HUES6 (cell line): ENCODE results near the gene CPN2.
A peak's percentile ranks its signal among the peaks of the same experiment; 100 is the strongest.

Experiments
- H3K27ac ChIP-seq: 2 replicates; pipeline ENCODE4 v1.7.0; 2013; ENCODE audit warnings: low read depth, mild to moderate bottlenecking, low read length, inconsistent platforms
- H3K27me3 ChIP-seq: 2 replicates; pipeline ENCODE4 v1.6.1; 2013; ENCODE audit warnings: low read length; ENCODE audit not compliant: control insufficient read depth, insufficient read depth
- H3K36me3 ChIP-seq: 2 replicates; pipeline ENCODE4 v1.6.1; 2013; ENCODE audit warnings: low read length; ENCODE audit not compliant: control insufficient read depth, insufficient read depth
- H3K4me1 ChIP-seq: 2 replicates; pipeline ENCODE4 v1.6.1; 2013; ENCODE audit warnings: low read length; ENCODE audit not compliant: control insufficient read depth, insufficient read depth
- H3K4me3 ChIP-seq: 2 replicates; pipeline ENCODE4 v1.5.1; 2013; ENCODE audit warnings: low read depth, low read length
- H3K9ac ChIP-seq: one replicate; pipeline ENCODE4 v1.6.1; 2013; ENCODE audit warnings: mild to moderate bottlenecking, low read length
- H3K9me3 ChIP-seq: 2 replicates; pipeline ENCODE4 v1.6.1; 2013; ENCODE audit warnings: low read depth, low read length; ENCODE audit not compliant: control insufficient read depth, insufficient read depth

Gene CPN2

DNA sequence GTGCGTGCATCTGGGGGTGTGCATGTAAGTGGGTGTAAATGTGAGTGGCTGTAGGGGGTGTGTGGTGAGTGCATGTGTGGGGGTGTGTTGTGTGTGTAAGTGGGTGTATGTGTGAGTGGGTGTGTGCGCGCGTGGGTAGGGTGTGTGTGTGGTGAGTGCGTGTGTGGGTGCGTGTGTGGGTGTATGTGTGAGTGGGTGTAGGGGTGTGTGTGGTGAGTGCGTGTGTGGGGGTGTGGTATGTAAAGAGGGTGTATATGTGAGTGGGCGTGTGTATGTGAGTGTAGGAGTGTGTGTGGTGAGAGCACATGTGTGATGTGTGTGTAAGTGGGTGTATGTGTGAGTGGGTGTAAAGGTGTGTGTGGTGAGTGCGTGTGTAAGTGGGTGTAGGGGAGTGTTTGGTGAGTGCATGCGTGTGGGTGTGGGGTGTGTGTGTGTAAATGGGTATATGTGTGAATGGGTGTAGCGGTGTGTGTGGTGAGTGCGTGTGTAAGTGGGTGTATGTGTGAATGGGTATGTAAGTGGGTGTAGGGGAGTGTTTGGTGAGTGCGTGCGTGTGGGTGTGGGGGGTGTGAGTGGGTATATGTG lies 916 bp upstream of the CPN2 start:
- Histone ChIP-seq H3K4me3 (no peak overlapping the region), H3K4me1 (no peaks in the 10 kb centered on the region), H3K27me3 (no peaks in the 10 kb centered on the region), H3K9me3 (no peaks in the 10 kb centered on the region), H3K9ac (no peak overlapping the region), H3K27ac (no peak overlapping the region), H3K36me3 (no peaks in the 10 kb centered on the region)

DNA sequence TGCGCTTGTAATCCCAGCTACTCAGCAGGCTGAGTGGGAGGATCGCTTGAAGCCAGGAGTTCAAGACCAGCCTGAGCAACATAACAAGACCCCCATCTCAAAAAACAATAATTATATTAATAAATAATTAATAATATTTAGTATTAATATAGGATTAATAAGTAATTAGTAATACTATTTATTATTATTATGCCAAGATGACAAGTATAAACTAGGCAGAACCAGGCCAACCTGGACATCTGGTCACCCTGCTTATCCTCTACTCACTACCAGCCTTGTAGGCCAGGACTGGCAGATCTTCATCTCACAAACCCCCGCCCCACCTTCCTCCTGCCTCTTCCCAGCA lies 429 bp downstream of the CPN2 start:
- Histone ChIP-seq H3K36me3 (no peaks in the 10 kb centered on the region), H3K4me1 (no peaks in the 10 kb centered on the region), H3K27me3 (no peaks in the 10 kb centered on the region), H3K9me3 (no peaks in the 10 kb centered on the region), H3K4me3 (no peak overlapping the region), H3K9ac (no peak overlapping the region), H3K27ac (no peak overlapping the region)

DNA sequence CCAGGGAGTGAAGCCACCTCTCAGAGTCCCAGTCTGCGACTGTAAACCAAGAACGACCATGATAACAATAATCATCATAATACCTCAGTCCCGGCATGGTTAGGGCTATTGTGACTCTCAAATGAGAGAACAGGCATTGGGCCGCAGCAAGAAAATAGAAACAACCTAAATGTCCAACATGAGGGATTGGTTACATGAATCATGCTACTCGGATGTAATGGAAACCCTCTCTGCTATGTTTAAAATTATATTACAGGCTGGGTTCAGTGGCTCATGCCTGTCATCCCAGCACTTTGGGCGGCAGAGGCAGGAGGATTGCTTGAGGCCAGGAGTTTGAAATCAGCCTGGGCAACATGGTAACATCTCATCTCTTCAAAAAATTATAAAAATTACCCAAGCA lies 2.8 kb downstream of the CPN2 start:
- Histone ChIP-seq H3K9me3 (no peaks in the 10 kb centered on the region), H3K27ac (no peak overlapping the region), H3K4me3 (no peak overlapping the region), H3K9ac (no peak overlapping the region), H3K27me3 (peaks cover 5% of the 10 kb centered on the region), H3K36me3 (no peaks in the 10 kb centered on the region), H3K4me1 (no peaks in the 10 kb centered on the region)

DNA sequence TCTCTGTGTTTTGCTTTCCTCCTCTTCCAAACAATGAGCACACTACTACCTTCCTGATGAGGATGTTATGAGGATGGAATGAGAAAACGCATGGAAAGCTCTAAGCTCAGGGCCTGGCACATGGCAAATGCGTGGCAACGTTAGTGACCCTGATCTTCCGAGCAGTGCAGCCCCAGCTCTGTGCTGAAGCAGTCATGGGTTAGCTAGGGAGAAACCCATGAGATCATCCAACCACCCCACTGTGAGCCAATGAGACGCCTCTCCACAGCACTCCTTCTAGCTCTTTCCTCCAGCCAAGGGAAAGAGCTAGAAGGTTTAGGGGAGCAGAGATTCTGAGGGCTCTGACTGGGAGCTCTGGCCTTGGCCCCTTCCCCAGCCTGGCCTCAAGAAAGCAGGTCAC lies 4.5 kb downstream of the CPN2 start:
- H3K4me1 ChIP-seq: no peaks in the 10 kb centered on the region
- no peak overlapping the region for H3K9ac ChIP-seq
- H3K36me3 ChIP-seq: no peaks in the 10 kb centered on the region
- H3K9me3 ChIP-seq: no peaks in the 10 kb centered on the region
- H3K4me3 ChIP-seq: no peak overlapping the region
- peaks cover 22% of the 10 kb centered on the region for H3K27me3 ChIP-seq
- H3K27ac ChIP-seq: no peak overlapping the region

DNA sequence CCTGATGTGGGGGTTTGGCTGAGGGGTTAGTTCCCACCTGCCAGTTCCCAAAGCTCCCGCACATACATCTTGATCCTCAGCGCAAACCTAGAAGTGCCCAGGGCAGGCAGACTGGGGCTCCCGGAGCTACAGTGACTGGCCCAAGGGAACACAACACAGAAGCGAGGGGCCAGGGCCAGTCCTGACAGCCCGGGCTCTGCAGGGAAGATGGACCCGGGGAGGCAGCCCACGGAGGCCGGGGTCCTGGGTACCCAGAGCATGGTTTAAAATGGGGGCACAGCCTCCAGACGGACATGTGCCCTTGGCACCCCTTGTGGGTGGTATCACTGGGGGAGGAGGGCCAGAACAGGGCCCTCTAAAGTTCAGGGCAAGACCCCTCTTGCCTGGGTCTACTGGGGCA lies 5.1 kb downstream of the CPN2 start:
- H3K27ac ChIP-seq: no peak overlapping the region
- no peaks in the 10 kb centered on the region for H3K9me3 ChIP-seq
- peaks cover 2% of the 10 kb centered on the region for H3K4me1 ChIP-seq
- H3K36me3 ChIP-seq: no peaks in the 10 kb centered on the region
- no peak overlapping the region for H3K9ac ChIP-seq
- H3K4me3 ChIP-seq: no peak overlapping the region
- peaks cover 28% of the 10 kb centered on the region for H3K27me3 ChIP-seq

DNA sequence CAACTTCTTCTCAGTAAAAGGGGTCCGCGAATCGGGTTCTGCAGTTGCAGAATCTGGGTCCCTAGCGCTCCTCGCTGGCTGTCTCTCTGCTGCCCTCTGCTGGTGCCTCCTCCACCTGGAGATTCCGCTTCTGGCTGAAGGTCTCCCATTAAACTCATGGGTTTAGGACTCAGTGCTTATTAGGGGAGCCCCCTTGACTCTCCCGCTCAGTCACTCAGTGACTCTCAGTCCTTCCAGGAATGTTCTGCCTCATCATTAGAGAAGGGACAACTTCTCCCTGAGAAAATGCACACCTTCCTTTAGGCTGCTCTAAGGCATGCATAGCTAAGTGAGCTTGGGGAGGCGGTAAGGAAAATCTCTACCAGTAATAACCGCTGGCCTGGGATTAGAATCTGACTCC lies 7.1 kb downstream of the CPN2 start:
- H3K9me3 ChIP-seq: no peaks in the 10 kb centered on the region
- no peak overlapping the region for H3K9ac ChIP-seq
- no peak overlapping the region for H3K4me3 ChIP-seq
- H3K27ac ChIP-seq: no peak overlapping the region
- H3K36me3 ChIP-seq: no peaks in the 10 kb centered on the region
- H3K4me1 ChIP-seq: peaks cover 19% of the 10 kb centered on the region
- H3K27me3 ChIP-seq: peaks cover 29% of the 10 kb centered on the region

DNA sequence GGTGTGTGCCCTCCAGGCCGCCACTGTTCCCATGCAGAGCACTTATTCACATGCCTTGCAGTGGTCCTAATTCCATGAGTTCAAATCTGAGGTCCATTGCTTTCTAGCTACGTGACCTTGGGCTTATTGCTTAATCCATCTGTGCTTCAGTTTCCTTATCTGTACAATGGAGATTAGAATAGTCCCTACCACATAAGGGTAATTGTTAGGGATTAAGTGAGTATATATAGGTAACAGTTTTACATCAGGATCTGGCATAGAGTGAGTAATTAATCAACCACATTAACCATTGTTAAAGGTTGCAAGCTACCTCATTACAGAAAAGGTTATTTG lies 7.6 kb downstream of the CPN2 start:
- Histone ChIP-seq H3K27me3 (peaks cover 29% of the 10 kb centered on the region), H3K9ac (no peak overlapping the region), H3K4me1 (peaks cover 19% of the 10 kb centered on the region), H3K27ac (no peak overlapping the region), H3K4me3 (no peak overlapping the region), H3K36me3 (no peaks in the 10 kb centered on the region), H3K9me3 (no peaks in the 10 kb centered on the region)

DNA sequence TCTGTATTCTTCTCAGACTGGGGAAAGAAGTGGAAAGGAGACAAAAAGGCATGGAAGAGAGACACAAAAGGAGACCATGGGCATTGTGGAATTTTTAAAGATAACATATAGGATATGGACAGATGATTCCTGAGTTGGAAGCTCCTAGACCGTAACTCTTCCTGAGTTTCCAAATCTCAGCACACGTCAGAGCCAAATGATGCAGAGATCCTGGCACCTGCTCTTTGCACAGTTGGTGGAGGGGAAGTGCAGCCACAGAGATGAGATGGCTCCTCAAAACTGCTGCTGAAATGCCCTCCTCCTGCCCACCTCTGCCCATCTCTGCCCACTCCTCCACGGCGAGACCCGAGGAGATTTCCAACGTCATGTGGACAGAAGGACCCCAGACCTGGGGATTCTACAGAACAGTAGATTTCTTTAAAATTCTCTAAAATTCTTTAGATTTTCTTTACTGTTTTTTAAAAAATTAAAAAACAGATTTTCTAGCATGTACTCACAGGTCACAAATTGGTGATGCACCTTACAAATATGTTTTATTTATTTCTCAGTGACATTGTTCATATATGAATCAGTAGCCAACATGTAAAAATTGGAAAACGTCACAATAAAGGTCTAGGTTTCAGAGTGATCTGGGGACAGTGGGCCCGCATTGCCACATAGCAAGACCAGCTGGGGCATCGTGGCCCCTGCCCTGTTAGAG lies 8.1 kb downstream of the CPN2 start:
- Histone ChIP-seq H3K9ac (no peak overlapping the region), H3K27me3 (peaks cover 29% of the 10 kb centered on the region), H3K9me3 (no peaks in the 10 kb centered on the region), H3K36me3 (no peaks in the 10 kb centered on the region), H3K27ac (no peak overlapping the region), H3K4me3 (no peak overlapping the region), H3K4me1 (peaks cover 19% of the 10 kb centered on the region)

DNA sequence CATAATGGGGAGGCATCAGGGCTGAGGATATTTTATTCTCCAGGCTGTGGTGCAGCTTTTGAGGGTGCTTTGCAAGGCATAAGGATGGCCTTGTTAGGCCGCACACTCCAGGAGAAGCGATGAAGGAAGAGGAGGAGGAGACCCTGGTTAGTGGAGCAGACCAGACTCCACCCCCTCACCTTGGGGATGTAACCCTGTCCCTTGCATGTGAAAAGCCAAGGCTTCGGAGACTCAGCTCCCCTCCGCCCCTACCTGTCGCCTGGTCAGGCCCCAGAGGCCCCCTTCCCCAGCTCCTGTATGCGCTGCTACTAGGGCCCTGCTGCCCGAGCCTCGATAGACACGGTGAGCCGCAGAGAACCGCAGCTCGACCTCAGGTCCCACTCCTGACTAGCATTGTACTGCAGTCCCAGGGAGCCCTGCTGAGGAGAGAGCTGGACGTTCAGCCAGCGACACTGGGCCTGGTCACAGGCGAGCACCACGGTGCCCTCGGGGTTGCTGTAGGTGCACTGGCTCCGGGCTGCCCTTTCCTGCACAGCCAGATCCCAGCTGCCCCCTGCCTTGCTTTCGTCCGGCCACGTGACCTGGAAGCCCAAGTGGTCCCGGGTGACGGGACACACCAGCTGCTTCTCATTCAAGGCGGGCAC lies 10.2 kb downstream of the CPN2 start:
- Histone ChIP-seq H3K27me3 (peaks cover 29% of the 10 kb centered on the region), H3K9ac (no peak overlapping the region), H3K9me3 (no peaks in the 10 kb centered on the region), H3K27ac (no peak overlapping the region), H3K36me3 (no peaks in the 10 kb centered on the region), H3K4me3 (no peak overlapping the region), H3K4me1 (peaks cover 28% of the 10 kb centered on the region)

DNA sequence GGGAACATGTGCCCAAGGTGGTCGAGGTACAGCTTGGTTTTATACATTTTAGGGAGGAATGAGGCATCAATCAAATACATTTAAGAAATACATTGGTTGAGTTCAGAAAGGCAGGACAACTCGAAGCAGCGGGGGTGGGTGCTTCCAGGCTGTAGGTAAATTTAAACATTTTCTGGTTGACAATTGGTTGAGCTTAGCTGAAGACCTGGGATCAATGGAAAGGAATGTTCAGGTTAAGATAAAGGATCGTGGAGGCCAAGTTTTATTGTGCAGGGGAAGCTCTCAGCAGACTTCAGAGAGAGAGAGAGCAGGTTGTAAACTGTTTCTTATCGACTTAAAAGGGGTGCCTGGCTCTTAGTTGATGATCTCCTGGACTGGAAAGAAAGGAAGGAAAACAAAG lies 11.3 kb downstream of the CPN2 start:
- Histone ChIP-seq H3K4me1 (peaks cover 28% of the 10 kb centered on the region), H3K9ac (no peak overlapping the region), H3K27me3 (peaks cover 29% of the 10 kb centered on the region), H3K4me3 (no peak overlapping the region), H3K36me3 (no peaks in the 10 kb centered on the region), H3K9me3 (no peaks in the 10 kb centered on the region), H3K27ac (no peak overlapping the region)

DNA sequence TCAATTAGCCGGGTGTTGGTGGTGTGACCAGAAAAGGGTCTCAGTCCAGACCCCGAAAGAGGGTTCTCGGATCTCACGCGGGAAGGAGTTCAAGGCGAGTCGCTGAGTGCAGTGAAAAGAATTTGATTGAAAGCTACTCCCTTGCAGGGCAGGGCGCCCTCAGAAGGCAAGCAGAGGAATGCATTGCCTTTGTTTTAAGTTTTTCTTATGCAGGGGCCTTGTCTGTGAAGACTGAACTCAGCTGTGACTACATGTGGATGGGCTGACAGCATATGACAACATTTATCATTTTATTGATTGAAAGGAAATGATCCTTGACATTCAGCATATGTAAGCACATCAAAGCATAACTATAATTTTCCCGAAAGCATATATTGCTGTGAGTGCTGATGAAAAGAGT lies 11.8 kb downstream of the CPN2 start:
- Histone ChIP-seq H3K27me3 (peaks cover 30% of the 10 kb centered on the region), H3K9ac (no peak overlapping the region), H3K9me3 (no peaks in the 10 kb centered on the region), H3K4me3 (peak overlapping the region; percentile 31; the same call in 1 of the 2 replicates), H3K36me3 (no peaks in the 10 kb centered on the region), H3K4me1 (peaks cover 28% of the 10 kb centered on the region), H3K27ac (peak overlapping the region; percentile 42; the same call in 1 of the 2 replicates)
